PC-9 (cell line): ENCODE data around the gene TAL1.

ENCODE experiments used
- EZH2 ChIP-seq: fragments of 200-600 bp; sonication (generic); IDR thresholded peaks from 2 replicates; pipeline ENCODE4 v1.8.0; 2017; ENCODE audit warnings: antibody characterized with exemption, low read depth
- TF ChIP-seq, protein P1 (sequence below): fragments of 200-600 bp; sonication (generic); conservative IDR thresholded peaks from 2 replicates; pipeline ENCODE4 v1.6.1; 2017; ENCODE audit warnings: mixed run types, antibody characterized with exemption, mild to moderate bottlenecking, moderate library complexity

DNA sequence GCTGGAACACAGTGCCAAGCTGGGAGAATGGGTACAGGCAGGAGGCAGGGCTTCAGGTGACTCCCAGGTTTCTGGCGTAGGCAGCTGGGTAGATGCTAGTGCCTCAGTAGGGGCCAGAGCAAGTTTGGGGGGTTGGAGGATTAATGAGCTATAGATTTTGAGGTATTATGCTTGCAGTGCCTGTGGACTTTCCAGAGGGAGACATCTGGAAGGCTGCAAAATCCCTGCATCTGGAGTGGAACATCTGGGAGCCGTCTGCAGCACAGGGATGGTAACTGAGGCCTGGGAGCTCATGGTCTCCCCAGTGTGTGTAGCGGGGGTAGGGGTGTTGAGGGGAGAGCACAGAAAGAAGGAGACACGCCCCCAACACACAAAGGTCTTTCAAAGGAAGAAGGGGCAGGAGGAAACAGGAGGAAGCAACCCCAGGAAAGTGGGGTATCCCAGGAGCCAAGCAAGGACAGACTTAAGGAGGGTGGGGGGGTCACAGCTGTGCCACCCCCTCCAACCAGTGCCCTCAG is 40.0 kb downstream of the TAL1 start:
- TF ChIP-seq, protein P1, sequence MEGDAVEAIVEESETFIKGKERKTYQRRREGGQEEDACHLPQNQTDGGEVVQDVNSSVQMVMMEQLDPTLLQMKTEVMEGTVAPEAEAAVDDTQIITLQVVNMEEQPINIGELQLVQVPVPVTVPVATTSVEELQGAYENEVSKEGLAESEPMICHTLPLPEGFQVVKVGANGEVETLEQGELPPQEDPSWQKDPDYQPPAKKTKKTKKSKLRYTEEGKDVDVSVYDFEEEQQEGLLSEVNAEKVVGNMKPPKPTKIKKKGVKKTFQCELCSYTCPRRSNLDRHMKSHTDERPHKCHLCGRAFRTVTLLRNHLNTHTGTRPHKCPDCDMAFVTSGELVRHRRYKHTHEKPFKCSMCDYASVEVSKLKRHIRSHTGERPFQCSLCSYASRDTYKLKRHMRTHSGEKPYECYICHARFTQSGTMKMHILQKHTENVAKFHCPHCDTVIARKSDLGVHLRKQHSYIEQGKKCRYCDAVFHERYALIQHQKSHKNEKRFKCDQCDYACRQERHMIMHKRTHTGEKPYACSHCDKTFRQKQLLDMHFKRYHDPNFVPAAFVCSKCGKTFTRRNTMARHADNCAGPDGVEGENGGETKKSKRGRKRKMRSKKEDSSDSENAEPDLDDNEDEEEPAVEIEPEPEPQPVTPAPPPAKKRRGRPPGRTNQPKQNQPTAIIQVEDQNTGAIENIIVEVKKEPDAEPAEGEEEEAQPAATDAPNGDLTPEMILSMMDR, result no peak
- TF ChIP-seq EZH2, result no peak
